Esophagus muscularis mucosa (tissue), 4 donors: ENCODE measurements around the gene TENM4.

Experiments
- CTCF ChIP-seq, 3 experiments: fragments of 200-600 bp in 2 of 3; fragments of 450-650 bp in 1 of 3; sonication (generic) in 2 of 3; IDR thresholded peaks; one replicate each; pipeline ENCODE4 v1.5.1; 2017 to 2019; ENCODE audit warnings: antibody characterized with exemption in 3 of 3, mild to moderate bottlenecking in 2 of 3, moderate library complexity in 1 of 3
- EP300 ChIP-seq: sonication (generic); formaldehyde crosslinking; IDR thresholded peaks from one replicate; pipeline ENCODE4 v1.6.1; 2017; ENCODE audit warnings: antibody characterized with exemption
- POLR2A ChIP-seq: fragments of 450-650 bp; IDR thresholded peaks from one replicate; pipeline ENCODE4 v1.6.1; 2017; ENCODE audit warnings: antibody characterized with exemption, moderate library complexity, mild to moderate bottlenecking, low read depth
- POLR2AphosphoS5 ChIP-seq, 2 donors: sonication (generic); formaldehyde crosslinking; IDR thresholded peaks; one replicate each; pipeline ENCODE4 v1.6.1; 2017; ENCODE audit warnings: antibody characterized with exemption in 2 of 2

- TF ChIP-seq EP300, result no peak
- no peak for TF ChIP-seq CTCF (IDR thresholded peaks at IDR 0.05)
- TF ChIP-seq POLR2AphosphoS5 (IDR thresholded peaks at IDR 0.05), result no peak
- no peak for TF ChIP-seq POLR2A
These were observed 657.0 kb downstream of the TENM4 start for GRCh38 chr11:78783846-78784245.
